Brain pericyte (primary cell): ENCODE measurements around the gene TAAR8.
"Not testable (repeated sequence)": the region's sequence is repeated elsewhere in the genome, so short reads cannot be mapped to it uniquely, and the experiment has no call there.

Source experiments
- DNase-seq: peaks from one replicate; pipeline ENCODE4 v3.0.0-alpha.2; 2012; ENCODE audit warnings: low read depth, low spot score

The TAAR8 gene

DNA sequence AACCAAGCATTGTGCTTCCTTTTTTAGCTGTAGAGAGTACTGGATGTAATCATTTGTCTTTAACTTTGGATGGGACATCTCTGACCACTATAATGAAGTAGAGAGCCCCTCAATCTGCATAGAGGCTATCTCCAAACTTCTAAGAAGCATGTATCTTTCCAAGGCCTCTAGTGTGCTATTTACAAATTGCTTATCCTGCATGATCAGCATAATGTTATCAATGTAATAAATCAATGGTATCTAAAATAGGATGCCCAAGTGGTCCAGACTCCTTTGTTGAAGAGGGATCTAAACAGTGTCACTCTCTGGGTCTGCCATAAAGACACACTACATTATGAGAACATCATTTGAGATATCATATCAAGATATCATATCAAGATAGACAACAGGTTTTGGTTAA is 7.6 kb upstream of the TAAR8 start:
- DNase-seq, result no peak

DNA sequence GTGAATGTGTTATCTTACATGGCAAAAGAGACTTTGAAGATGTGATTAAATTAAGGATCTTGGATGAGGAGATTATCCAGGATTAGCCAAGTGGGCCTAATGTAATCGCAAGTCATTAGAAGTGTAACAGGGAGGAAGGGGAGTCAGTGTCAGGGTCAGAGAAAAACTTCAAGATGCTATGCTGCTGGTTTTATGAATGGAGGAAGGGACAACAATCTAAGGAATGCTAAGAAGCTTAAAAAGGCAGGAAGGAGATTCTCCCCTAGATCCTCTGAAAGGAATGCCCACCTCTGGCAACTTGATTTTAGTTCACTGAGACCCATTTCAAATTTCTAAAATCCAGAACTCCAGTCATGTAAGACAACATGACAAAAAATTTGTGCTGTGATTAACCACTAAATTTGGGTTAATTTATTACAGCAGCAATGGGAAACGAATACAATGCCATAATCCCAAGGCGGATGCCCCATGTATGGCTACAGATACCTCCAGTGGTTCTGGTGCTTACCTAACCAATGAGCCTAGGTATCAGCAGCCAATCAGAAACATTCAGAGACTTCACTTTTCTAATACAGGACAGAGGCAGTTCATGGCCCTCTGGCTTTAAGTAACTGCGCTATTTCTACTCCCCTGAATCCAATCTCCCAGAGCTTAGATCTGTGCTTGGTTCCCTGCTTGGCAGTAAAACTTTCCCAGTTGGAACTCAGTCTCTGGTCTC is 3.6 kb upstream of the TAAR8 start:
- DNase-seq, result no peak

DNA sequence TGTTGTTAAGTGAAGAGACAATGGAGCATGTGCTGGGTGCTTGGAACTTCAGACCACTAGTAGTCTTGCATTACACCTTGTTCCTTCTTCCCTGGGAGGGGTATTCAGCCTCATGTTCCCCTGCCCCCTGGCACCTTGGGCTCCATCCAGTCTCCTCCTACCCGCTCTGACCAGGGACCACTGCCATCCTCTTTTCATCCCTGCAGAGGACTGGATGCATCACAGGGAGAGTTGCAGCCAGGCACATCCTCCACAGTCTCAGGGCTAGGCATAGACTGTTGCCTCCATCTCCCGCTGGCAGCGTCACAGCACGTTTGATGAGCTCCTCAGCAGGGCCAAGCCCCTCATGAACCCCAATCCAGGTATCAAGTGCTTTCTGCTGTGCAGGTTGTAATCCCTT is 1.3 kb upstream of the TAAR8 start:
- no peak for DNase-seq

DNA sequence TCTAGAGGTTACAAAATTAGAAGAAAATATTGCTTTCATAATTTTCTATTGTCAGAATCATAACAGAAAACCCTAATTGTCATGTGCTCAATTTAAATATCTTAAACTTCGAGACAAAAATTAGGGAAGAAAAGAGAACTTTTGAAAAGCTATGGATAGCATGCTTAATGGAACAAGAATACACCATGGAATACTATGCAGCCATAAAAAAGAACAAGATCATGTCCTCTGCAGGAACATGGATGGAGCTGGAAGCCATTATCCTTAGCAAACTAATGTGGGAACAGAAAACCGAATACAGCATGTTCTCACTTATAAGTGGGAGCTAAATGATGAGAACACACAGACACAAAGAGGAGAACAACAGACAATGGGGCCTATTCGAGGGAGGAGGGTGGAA is 7.6 kb downstream of the TAAR8 start:
- DNase-seq, result not testable (repeated sequence)

DNA sequence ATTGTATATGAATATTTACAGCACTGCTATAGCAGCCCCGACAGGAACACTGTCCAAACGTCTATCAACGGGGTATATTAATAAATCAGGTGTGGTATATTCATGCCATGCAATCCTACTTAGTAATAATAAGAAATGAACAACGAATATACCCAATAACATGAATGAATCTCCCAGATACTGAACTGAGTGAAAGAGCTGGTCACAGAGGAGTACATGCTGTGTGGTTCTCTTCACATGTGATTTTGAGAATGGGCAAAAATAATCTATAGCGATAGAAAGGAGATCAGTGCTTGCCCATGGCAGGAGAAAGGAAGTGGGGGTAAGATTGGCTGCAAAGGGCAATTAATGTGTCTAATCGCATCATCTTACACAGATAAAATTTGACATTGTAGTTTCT is 13.9 kb downstream of the TAAR8 start:
- DNase-seq, result no peak

DNA sequence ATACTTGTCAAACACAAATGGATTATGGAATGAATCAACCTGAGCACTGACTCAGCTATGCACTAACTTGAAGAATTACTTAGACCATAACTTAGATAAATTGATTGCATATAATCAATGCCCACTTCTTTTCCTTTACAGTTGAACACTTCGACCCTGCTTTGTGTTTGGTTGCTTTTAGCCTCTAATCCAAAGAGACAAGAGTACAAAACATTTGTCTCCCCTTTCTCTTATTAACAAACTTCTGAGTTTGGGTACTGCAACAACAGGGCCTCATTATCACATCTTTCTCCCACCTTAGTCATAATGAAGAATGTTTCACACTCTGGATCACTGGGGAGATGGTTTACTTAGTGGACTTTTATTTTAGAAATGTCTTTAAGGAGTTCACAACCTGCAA is 15.1 kb downstream of the TAAR8 start:
- no peak for DNase-seq

DNA sequence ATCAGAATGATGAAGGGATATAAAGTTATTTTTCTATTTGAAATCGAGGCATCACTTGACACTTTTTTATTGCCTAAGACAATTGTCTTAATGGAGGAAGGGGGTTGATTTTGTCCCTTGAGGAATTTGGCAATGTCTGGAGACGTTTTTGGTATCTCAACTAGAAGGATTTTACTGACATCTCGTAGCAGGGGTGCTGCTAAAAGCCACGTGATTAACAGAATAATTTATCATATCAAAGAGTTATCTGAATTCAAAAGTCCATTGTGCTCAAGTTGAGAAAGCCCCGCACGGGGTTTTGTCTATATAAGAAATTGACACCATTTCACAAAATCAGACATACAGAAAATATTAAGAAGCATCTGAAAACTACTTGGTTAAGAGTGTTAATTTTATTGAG is 16.1 kb downstream of the TAAR8 start:
- DNase-seq, result no peak

DNA sequence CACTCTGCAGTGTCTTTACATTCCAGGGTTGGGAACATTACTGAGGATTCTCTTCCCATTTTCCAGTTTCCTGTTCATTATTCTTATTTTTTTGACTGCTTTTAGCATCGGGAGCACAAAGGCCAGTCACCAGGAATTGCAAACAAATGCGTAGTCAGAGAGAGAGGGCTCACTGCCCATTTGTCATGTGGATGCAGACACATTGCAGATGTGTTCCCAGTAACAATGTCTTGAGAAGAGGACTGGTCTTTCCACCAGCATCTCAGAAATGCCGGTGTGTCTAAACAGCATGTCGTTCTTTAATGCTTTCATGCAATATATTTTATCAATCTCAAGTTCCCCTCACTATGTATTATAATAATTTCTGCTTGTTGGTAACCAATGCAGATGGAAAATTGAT is 16.7 kb downstream of the TAAR8 start:
- DNase-seq, result no peak

DNA sequence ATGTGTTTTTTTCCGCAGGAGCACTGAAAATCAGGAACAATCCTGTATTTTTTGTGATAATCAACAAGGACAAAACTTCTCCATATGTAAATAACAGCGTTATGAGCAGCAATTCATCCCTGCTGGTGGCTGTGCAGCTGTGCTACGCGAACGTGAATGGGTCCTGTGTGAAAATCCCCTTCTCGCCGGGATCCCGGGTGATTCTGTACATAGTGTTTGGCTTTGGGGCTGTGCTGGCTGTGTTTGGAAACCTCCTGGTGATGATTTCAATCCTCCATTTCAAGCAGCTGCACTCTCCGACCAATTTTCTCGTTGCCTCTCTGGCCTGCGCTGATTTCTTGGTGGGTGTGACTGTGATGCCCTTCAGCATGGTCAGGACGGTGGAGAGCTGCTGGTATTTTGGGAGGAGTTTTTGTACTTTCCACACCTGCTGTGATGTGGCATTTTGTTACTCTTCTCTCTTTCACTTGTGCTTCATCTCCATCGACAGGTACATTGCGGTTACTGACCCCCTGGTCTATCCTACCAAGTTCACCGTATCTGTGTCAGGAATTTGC is 17.8 kb downstream of the TAAR8 start, which contains the start of gene TAAR6:
TAAR6 (plus strand) TSS at position 102 of the 557 bp plus-strand sequence; CDS start at position 102, 0 bp downstream.
- DNase-seq, result no peak

DNA sequence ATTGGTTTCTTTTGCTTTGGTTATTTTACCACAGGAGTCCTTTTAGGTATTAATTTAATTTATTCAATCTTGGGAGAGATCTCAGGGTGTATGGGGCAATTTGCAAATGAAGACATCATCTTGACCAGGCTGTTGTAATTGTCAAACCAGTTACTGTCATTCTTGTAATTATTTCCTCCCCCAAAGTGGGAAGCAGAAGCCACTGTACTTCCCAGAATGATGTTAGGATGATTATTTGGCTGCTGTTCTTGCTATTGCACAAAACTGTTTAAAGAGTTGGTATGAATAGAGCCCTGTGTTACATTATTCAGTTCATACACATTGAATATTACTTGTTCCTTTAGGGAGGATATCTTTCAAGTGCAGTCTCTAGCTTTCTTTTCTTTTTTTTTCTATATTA is 19.3 kb downstream of the TAAR8 start:
- DNase-seq, result no peak

DNA sequence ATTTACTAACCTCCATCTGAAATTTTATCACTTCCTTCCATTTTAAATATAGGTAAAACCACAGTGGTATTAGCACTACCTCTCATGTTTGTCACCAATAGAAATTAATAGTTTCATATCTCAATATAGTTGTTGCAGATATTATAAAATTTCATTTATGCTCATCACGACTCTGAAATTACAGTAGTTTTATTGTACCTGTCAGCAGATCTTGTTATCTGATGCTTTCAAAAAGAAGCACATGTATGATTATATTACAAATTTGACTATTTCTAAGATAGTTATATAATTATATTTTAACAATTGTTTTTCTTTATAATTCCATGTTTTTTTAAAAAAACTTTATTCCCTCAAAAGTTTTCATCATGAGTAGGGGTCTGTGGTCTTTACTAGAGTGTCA is 32.2 kb downstream of the TAAR8 start:
- no peak for DNase-seq

DNA sequence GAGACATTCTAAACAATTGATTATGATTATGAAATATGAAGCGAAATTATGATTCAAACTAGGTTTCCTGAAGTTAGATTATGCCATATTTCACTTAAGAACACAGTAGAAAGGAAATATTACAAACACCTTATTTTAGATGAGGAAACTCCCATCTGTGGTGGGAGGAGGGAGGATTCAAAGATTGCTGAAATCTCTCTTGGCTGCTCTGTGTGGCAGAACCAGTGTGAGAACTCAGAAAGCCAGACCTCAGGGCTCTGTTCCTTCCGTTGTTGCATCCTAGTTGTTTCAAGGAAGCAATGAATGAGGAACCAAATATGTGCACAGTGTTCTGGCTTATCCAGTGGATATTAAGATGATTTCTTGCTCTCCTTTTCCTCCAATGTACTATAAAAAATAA is 35.0 kb downstream of the TAAR8 start:
- DNase-seq, result no peak

DNA sequence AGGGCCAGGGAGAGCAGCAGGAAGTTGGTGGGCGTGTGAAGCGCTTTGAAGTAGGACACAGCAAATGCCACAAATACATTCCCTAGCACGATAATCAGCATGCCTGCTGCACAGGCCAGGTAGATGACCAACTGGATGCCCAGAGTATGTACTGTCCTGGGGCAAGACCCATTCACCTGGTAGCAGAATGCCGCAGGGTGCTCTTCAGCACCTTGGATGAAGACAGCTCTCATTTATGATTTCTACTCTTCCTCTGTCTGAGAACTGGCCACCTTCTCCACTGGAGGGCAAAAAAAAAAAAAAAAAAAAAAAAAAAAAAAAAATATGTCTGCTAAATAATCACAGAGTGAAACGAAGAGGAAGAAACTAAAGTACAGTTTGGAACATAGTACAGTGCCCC is 37.0 kb downstream of the TAAR8 start, which contains the start of gene TAAR5:
TAAR5 (minus strand) TSS at position 288 of the 400 bp plus-strand sequence; CDS start at position 233, 55 bp downstream.
- DNase-seq, result no peak

DNA sequence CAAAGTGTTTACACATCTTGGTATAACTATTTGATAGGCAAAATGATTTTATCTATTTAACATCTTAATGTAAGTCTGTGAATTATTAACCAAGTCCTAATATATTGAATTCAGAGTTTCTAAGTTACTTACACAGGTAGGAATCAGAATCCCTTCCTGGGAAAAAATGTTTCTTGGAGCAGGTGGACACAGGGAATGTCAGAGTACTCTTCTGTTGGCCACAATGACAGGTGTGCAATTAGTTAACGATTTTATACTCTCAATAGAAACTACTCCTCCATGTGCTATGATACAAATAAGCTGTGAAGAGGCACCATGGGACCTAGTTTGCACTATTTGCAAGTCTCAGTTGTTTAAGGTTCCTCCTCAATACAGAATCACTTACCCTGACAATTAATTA is 37.9 kb downstream of the TAAR8 start:
- DNase-seq, result no peak

DNA sequence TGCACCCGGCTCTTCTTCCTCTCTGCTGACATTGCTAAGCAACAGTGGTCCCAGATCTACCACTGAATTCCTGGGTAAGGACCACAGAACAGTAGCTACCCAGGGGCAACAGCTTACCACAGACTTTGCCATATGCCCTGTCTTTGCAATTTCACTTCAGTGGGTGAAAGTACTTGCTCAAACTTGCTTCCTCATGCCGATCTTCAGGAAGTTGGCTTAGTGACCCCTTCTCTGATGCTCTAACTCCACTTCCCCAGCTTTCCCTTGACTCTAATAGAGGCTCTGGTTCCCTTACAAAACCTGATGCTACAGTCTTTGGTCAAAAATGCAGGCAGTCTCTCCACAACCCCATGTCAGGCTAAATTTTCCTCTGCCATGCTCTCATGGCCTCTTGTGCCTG is 40.4 kb downstream of the TAAR8 start:
- no peak for DNase-seq

DNA sequence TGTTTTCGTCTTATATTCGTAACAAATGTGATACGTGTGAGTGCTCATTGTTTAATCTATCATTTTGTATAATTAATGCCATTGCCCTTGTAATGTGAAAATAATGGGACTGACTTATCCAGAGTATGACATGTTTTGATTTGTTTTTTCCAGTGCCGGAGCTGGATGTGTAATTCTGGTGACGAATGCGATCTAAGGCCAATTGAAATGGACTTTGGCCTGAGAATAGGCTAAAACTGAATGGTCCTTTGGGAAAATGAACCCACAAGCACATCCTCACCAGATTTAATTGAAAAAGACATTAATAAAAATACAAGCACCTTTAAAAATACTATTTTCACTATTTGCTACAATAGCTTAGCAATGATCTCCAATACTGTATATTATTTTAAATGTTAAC is 43.7 kb downstream of the TAAR8 start:
- DNase-seq, result no peak

DNA sequence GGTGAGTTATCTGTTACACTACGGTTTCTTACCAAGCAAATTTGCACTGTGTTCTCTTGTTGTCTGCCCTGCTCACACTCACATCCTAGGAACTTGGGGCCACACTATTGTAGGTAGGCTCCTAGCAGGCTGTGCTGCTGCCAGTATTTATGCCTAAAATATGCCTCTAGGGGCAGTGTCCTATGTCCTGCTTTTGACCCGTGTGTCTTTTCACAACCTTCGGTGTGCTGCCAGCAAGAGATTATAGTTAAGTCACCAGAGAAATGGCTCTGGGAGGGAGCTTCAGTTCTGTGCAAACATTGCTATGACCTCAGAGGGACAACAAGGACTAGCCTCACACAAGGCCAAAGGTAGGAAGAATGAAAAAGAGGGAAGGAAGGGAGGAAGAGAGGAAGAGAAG is 46.0 kb downstream of the TAAR8 start:
- DNase-seq, result no peak

DNA sequence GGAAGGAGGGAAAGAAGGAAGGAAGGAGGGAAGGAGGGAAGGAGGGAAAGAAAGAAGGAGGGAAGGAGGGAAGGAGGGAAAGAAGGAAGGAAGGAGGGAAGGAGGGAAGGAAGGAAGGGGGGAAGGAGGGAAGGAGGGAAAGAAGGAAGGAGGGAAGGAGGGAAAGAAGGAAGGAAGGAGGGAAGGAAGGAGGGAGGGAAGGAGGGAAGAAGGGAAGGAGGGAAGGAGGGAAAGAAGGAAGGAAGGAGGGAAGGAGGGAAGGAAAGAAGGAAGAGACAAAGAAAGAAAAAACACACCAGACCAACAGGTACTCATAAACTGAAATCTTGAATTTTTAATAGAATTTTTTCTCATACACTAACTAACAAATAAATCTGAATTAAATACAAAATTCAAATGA is 48.4 kb downstream of the TAAR8 start:
- DNase-seq, result not testable (repeated sequence)
